Activated naive CD4-positive, alpha-beta T cell treated with anti-CD3 and anti-CD28 coated beads, Interleukin-2, amount 50 U/mL, for 16 hours (primary cell): ENCODE results near the gene SLC22A23.

ENCODE experiments used
- DNase-seq: peaks from one replicate; pipeline ENCODE4 v3.0.0-alpha.2; 2020

The SLC22A23 gene

GRCh38 chr6:3419624-3420272 lies 37.1 kb downstream of the SLC22A23 start:
- DNase-seq: no peak

GRCh38 chr6:3418496-3419060 lies 38.3 kb downstream of the SLC22A23 start:
- DNase-seq: no peak

GRCh38 chr6:3417473-3417872 lies 39.4 kb downstream of the SLC22A23 start:
- no peak for DNase-seq

GRCh38 chr6:3415490-3415889 lies 41.4 kb downstream of the SLC22A23 start:
- DNase-seq: no peak

- DNase-seq: no peak
Measured at GRCh38 chr6:3415082-3415453, 41.8 kb downstream of the SLC22A23 start.

GRCh38 chr6:3414327-3415081 lies 42.3 kb downstream of the SLC22A23 start:
- peak; percentile 18 for DNase-seq

GRCh38 chr6:3413592-3413991 lies 43.3 kb downstream of the SLC22A23 start:
- DNase-seq: no peak

GRCh38 chr6:3412779-3413500 lies 43.9 kb downstream of the SLC22A23 start:
- no peak for DNase-seq

GRCh38 chr6:3411967-3412778 lies 44.7 kb downstream of the SLC22A23 start:
- no peak for DNase-seq

GRCh38 chr6:3410385-3411360 lies 46.2 kb downstream of the SLC22A23 start:
- DNase-seq: peak; percentile 62

GRCh38 chr6:3409699-3410384 lies 47.0 kb downstream of the SLC22A23 start:
- DNase-seq: no peak

GRCh38 chr6:3408665-3409064 lies 48.2 kb downstream of the SLC22A23 start:
- DNase-seq: no peak

GRCh38 chr6:3407840-3408239 lies 49.0 kb downstream of the SLC22A23 start:
- no peak for DNase-seq

- DNase-seq: no peak
Measured at GRCh38 chr6:3406891-3407809, 49.7 kb downstream of the SLC22A23 start.

- DNase-seq: no peak
Measured at GRCh38 chr6:3406362-3406821, 50.5 kb downstream of the SLC22A23 start.

GRCh38 chr6:3405679-3406078 lies 51.2 kb downstream of the SLC22A23 start:
- DNase-seq: no peak

GRCh38 chr6:3405182-3405518 lies 51.7 kb downstream of the SLC22A23 start:
- DNase-seq: no peak

GRCh38 chr6:3403238-3404173 lies 53.3 kb downstream of the SLC22A23 start:
- no peak for DNase-seq
